CD4-positive, alpha-beta T cell (primary cell): Measurements from ENCODE around the gene XPO5. TPM values are rescaled to one million over a fixed set of nuclear protein-coding genes. Genes with fewer than 3 reads are reported as not detected.
"Not testable (repeated sequence)": the region's sequence is repeated elsewhere in the genome, so short reads cannot be mapped to it uniquely, and the experiment has no call there.

Experiments used
- ATAC-seq: fragments of 200-7000 bp; cut with Tn5 transposase; one replicate; pipeline ENCODE4 v1.10.0; 2022; ENCODE audit warnings: mild to moderate bottlenecking; ENCODE audit not compliant: poor library complexity
- CTCF ChIA-PET: fragments of 350-600 bp; sonication (Branson Sonifier 250); formaldehyde crosslinking; loops from one replicate; lab custom pipeline; 2021; ENCODE audit warnings: antibody characterized with exemption, inconsistent platforms; lab: Charles Lee
- POLR2A ChIA-PET: fragments of 350-600 bp; sonication (Branson Sonifier 250); formaldehyde crosslinking; loops from one replicate; lab custom pipeline; 2021; ENCODE audit warnings: antibody characterized with exemption, inconsistent platforms; lab: Charles Lee
- DNase-seq, 14 experiments: peaks; one replicate each; pipeline ENCODE4 v3.0.0-alpha.2; 2013 to 2020; ENCODE audit warnings: mixed read lengths in 2 of 14
- H3K27ac ChIP-seq, 2 donors: one replicate each; pipeline versions ENCODE4 v1.5.1 to v1.7.0; 2013; ENCODE audit warnings: low read length in 2 of 2, low read depth in 1 of 2, mild to moderate bottlenecking in 1 of 2
- H3K27me3 ChIP-seq, 2 experiments: 1 replicate in 1 of 2; 2 replicates in 1 of 2; pipeline versions ENCODE4 v1.6.1 to v1.7.0; 2013; ENCODE audit warnings: low read length in 2 of 2, control low read depth in 1 of 2, mild to moderate bottlenecking in 1 of 2, moderate library complexity in 1 of 2; ENCODE audit not compliant: insufficient read depth in 2 of 2, control insufficient read depth in 1 of 2
- H3K36me3 ChIP-seq: one replicate; pipeline ENCODE4 v1.6.1; 2013; ENCODE audit warnings: low read length, control low read depth; ENCODE audit not compliant: insufficient read depth
- H3K4me1 ChIP-seq: one replicate; pipeline ENCODE4 v1.6.1; 2013; ENCODE audit warnings: low read length, control low read depth; ENCODE audit not compliant: insufficient read depth
- H3K4me3 ChIP-seq: one replicate; pipeline ENCODE4 v1.5.1; 2013; ENCODE audit warnings: mild to moderate bottlenecking, low read length, moderate library complexity
- H3K9me3 ChIP-seq, 2 experiments: 1 replicate in 1 of 2; 2 replicates in 1 of 2; pipeline versions ENCODE4 v1.6.1 to v1.7.0; 2013; ENCODE audit warnings: low read length in 2 of 2, mild to moderate bottlenecking in 2 of 2, control low read depth in 1 of 2, moderate library complexity in 1 of 2; ENCODE audit not compliant: control insufficient read depth in 1 of 2, insufficient read depth in 1 of 2
- H3K27ac Mint-ChIP-seq: one replicate; pipeline ENCODE4 v1.8.0; 2020; ENCODE audit warnings: mixed read lengths
- H3K27me3 Mint-ChIP-seq: one replicate; pipeline ENCODE4 v1.8.0; 2021; ENCODE audit warnings: mixed read lengths
- H3K36me3 Mint-ChIP-seq: one replicate; pipeline ENCODE4 v1.8.0; 2021; ENCODE audit warnings: low read depth, mixed read lengths
- H3K4me1 Mint-ChIP-seq: one replicate; pipeline ENCODE4 v1.8.0; 2021; ENCODE audit warnings: low read depth, mixed read lengths
- H3K4me3 Mint-ChIP-seq: one replicate; pipeline ENCODE4 v1.8.0; 2020; ENCODE audit warnings: mild to moderate bottlenecking, mixed read lengths
- H3K9me3 Mint-ChIP-seq: one replicate; pipeline ENCODE4 v1.8.0; 2020; ENCODE audit warnings: mixed read lengths
- intact Hi-C, 2 experiments: fragments of 100-400 bp; cut with DNase I in 1 of 2; cut with micrococcal nuclease in 1 of 2; formaldehyde crosslinking; loops; one replicate each; pipeline versions ENCODE4 v1.15.1 to v1.9.0; 2023 to 2025; cut with DNase I, micrococcal nuclease
- total RNA-seq, 174 experiments: library from RNA in 2 of 174; stranded (reverse) in 2 of 174; gene quantifications; one replicate each; pipeline ENCODE4 v1.2.3 and lab custom pipeline; 2021 to 2026
- TF ChIP-seq, protein P1 (sequence below): fragments of 200-600 bp; IDR thresholded peaks from one replicate; pipeline ENCODE4 v1.8.0; 2022; ENCODE audit warnings: antibody characterized with exemption, mild to moderate bottlenecking

The XPO5 gene
- total RNA-seq, 2 experiments from 2014 or later: 26.8 to 31.2 TPM

DNA sequence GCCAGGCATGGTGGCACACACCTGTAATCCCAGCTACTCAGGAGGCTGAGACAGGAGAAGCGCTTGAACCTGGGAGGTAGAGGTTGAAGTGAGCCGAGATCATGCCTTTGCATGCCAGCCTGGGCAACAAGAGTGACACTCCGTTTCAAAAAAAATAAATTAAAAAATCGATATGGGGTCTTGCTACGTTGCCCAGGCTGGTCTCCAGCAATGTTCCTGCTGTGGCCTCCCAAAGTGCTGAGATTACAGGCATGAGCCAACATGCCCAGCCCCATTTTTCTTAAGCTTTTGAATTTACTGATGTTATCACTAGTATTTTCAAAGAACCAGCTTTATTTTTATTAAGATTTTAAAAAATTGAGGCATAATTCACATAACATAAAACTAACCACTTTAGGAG lies 35.3 kb downstream of the XPO5 start:
- intact Hi-C loops: no loop called here
- POLR2A ChIA-PET: no interaction called here
- Mint-ChIP-seq H3K4me3 (no peak overlapping the region), H3K27ac (no peak overlapping the region), H3K4me1 (no peaks in the 10 kb centered on the region), H3K36me3 (peaks cover 68% of the 10 kb centered on the region), H3K27me3 (no peaks in the 10 kb centered on the region), H3K9me3 (no peaks in the 10 kb centered on the region)
- Histone ChIP-seq H3K27ac (no peak overlapping the region), H3K4me1 (no peaks in the 10 kb centered on the region), H3K9me3 (no peaks in the 10 kb centered on the region), H3K27me3 (no peaks in the 10 kb centered on the region), H3K4me3 (no peak overlapping the region), H3K36me3 (peaks cover 50% of the 10 kb centered on the region)
- DNase-seq (no peak), ATAC-seq (no peak)
- CTCF ChIA-PET: no interaction called here
- TF ChIP-seq, protein P1, sequence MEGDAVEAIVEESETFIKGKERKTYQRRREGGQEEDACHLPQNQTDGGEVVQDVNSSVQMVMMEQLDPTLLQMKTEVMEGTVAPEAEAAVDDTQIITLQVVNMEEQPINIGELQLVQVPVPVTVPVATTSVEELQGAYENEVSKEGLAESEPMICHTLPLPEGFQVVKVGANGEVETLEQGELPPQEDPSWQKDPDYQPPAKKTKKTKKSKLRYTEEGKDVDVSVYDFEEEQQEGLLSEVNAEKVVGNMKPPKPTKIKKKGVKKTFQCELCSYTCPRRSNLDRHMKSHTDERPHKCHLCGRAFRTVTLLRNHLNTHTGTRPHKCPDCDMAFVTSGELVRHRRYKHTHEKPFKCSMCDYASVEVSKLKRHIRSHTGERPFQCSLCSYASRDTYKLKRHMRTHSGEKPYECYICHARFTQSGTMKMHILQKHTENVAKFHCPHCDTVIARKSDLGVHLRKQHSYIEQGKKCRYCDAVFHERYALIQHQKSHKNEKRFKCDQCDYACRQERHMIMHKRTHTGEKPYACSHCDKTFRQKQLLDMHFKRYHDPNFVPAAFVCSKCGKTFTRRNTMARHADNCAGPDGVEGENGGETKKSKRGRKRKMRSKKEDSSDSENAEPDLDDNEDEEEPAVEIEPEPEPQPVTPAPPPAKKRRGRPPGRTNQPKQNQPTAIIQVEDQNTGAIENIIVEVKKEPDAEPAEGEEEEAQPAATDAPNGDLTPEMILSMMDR: no peak

DNA sequence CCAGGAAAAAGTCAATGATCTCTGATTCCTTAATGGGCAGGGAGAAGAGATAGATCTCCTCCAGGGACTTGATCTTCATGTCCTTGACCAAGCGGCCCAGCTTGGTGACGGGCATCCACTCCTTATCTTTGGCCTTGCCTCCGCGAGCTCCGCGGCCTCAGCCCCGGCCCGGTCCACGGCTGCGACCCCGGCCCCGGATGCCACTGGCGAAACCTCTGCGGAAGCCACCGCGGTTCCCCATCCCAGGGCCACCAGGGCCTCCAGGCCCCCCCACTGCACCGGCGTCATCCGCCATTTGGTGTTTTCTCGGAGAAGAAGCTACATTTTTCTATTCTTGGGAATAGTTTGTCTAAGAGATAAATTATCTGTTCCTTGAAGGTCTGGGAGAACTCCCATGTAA lies 36.4 kb downstream of the XPO5 start:
- CTCF ChIA-PET, H3K27ac ChIP-seq, H3K4me1 Mint-ChIP-seq, H3K4me3 Mint-ChIP-seq, ATAC-seq, H3K9me3 Mint-ChIP-seq, POLR2A ChIA-PET, intact Hi-C loops, H3K4me1 ChIP-seq, H3K27me3 Mint-ChIP-seq, H3K27ac Mint-ChIP-seq, H3K4me3 ChIP-seq, H3K27me3 ChIP-seq, H3K9me3 ChIP-seq, DNase-seq: not testable (repeated sequence)
- peaks cover 43% of the 10 kb centered on the region for H3K36me3 ChIP-seq
- H3K36me3 Mint-ChIP-seq: peaks cover 60% of the 10 kb centered on the region

DNA sequence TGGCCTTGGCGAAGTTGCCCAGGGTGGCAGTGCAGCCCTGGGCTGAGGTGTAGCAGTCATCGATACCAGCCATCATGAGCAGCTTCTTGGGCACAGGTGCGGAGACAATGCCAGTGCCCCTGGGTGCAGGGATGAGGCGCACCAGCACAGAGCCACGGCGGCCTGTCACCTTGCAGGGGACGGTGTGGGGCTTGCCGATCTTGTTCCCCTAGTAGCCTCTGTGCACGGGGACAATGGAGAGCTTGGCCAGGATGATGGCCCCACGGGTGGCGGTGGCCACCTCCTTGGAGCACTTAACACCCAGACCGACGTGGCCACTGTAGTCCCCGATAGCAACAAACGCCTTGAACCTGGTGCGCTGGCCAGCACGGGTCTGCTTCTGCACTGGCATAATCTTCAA lies 36.9 kb downstream of the XPO5 start:
- H3K4me3 ChIP-seq, H3K27me3 ChIP-seq, H3K4me3 Mint-ChIP-seq, H3K4me1 Mint-ChIP-seq, H3K27ac Mint-ChIP-seq, DNase-seq, intact Hi-C loops, POLR2A ChIA-PET, H3K4me1 ChIP-seq, ATAC-seq, H3K27ac ChIP-seq, H3K9me3 Mint-ChIP-seq, H3K9me3 ChIP-seq, H3K27me3 Mint-ChIP-seq, CTCF ChIA-PET: not testable (repeated sequence)
- peaks cover 57% of the 10 kb centered on the region for H3K36me3 Mint-ChIP-seq
- peaks cover 38% of the 10 kb centered on the region for H3K36me3 ChIP-seq

DNA sequence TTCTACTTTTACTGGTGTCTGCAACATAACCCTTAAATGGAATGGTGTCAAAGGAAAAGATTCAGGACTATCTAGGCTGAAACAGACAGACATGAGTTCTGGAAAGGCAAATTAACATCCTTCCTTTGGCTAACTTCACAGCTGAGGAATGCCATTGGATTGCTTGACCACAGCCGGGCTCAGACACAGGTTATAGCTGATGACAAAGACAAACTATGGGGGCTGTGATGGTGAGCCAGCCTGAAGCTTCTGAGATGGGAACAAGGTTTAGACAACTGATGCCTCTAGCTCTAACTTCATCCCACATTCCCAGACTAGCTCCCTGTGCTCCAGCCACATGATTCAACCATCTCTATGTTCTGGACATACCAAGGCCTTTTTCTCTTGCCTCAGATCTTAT lies 43.6 kb downstream of the XPO5 start:
- intact Hi-C loops: no loop called here
- Mint-ChIP-seq H3K9me3 (no peaks in the 10 kb centered on the region), H3K36me3 (peaks cover 71% of the 10 kb centered on the region), H3K4me3 (no peak overlapping the region), H3K4me1 (no peaks in the 10 kb centered on the region), H3K27ac (no peak overlapping the region), H3K27me3 (no peaks in the 10 kb centered on the region)
- ChIA-PET CTCF (no interaction called here), POLR2A (interaction anchor here (1.3 kb wide), 1 partner anchor 16 kb away, joined by 4 read pairs; the partner anchor contains the start of genes POLR1C and YIPF3)
- ATAC-seq: no peak
- Histone ChIP-seq H3K27ac (no peak overlapping the region), H3K4me3 (no peak overlapping the region), H3K9me3 (no peaks in the 10 kb centered on the region), H3K4me1 (no peaks in the 10 kb centered on the region), H3K27me3 (no peaks in the 10 kb centered on the region), H3K36me3 (peaks cover 58% of the 10 kb centered on the region)
- DNase-seq: no peak
- TF ChIP-seq, protein P1: no peak
